Fibroblast of pulmonary artery (primary cell): ENCODE measurements around the gene ZNF165.
"Not testable (repeated sequence)": the region's sequence is repeated elsewhere in the genome, so short reads cannot be mapped to it uniquely, and the experiment has no call there.

ENCODE experiments used
- DNase-seq: peaks from one replicate; pipeline ENCODE4 v3.0.0-alpha.2; 2010; ENCODE audit warnings: low read depth
- H3K4me3 ChIP-seq: replicated peaks from 2 replicates; pipeline ENCODE4 v1.5.1; 2011; ENCODE audit warnings: low read depth, mild to moderate bottlenecking, control low read depth, low read length, moderate library complexity
- CTCF ChIP-seq: IDR thresholded peaks from 2 replicates; pipeline ENCODE4 v1.5.1; 2011; ENCODE audit warnings: mild to moderate bottlenecking, control low read depth, low read length, inconsistent platforms; ENCODE audit errors: missing control alignments

Gene ZNF165

DNA sequence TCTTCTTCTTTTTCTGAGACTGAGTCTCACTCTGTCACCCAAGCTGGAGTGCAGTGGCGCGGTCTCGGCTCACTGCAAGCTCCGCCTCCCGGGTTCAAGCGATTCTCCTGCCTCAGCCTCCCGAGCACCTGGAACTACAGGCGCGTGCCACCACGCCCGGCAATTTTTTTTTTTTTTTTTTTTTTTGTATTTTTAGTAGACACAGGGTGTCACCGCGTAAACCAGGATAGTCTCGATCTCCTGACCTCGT lies at the start of gene ZNF165:
TSS of gene ZNF165 (plus strand) at position 188 of the 250 bp plus-strand sequence. CDS start 4,913 bp downstream, outside the sequence.
- DNase-seq, result not testable (repeated sequence)
- peak within 1 kb of the TSS; percentile 94 for H3K4me3 ChIP-seq

DNA sequence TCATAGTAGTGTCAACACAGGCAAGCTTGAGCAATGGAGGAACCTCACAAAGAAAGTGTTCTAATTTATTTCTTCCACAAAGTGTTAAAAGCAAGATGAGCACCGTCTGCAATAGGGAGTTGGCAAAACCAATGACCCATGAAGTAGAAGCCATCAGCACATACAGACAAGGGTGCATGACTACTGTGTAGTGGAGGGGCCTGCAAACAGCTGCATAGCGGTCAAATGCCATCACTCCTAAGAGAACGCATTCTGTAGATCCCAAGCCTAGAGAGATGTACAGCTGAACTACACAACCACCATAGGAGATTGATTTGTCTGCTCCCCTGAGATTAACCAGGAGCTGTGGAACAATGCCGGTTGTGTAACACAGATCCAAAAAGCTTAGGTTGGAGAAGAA lies 26.8 kb upstream of the ZNF165 start:
- H3K4me3 ChIP-seq, result no peak overlapping the region
- no peak for TF ChIP-seq CTCF
- no peak for DNase-seq

DNA sequence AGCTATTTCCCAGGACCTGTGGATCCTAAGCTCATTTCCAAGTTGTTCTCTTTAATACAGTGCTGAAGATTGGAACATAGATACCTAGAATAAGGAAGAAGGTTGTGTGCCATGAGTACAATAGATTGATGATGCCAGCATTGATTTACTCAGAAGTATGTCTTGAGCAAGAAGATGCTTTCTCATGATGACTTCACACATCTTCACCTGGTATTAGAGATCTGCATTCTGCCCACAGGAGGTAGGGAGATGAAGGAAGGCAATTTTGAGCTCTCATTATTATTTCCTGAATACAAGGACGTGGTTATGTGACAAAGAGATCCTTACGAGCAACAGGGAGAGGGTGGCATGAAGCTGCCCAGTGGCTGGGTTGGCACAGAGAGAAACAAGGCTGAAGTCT lies 20.0 kb upstream of the ZNF165 start:
- H3K4me3 ChIP-seq, result no peak overlapping the region
- no peak for DNase-seq
- no peak for TF ChIP-seq CTCF

GRCh38 chr6:28064272-28064671 lies 16.1 kb upstream of the ZNF165 start:
- TF ChIP-seq CTCF, result no peak
- DNase-seq, result no peak
- no peak overlapping the region for H3K4me3 ChIP-seq

DNA sequence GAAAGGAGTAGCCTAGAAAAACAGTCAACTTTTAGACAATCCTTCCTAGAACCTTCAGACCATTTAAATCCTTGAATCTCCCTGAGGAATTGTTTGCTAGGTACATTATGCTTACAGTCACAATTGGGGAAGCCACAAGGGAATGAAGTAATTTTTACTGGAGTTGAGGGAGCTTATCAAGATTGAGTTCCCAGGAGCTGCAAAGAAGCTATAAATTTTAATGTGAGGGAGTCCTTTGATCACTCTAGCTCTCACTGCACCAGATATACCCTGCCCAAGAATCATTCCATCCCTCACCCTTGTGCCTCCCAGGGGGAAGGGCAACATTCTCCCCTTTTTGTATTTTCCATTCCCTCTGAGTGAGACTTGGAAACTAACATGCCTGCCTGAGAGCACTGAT lies 12.3 kb upstream of the ZNF165 start:
- no peak overlapping the region for H3K4me3 ChIP-seq
- no peak for TF ChIP-seq CTCF
- no peak for DNase-seq

DNA sequence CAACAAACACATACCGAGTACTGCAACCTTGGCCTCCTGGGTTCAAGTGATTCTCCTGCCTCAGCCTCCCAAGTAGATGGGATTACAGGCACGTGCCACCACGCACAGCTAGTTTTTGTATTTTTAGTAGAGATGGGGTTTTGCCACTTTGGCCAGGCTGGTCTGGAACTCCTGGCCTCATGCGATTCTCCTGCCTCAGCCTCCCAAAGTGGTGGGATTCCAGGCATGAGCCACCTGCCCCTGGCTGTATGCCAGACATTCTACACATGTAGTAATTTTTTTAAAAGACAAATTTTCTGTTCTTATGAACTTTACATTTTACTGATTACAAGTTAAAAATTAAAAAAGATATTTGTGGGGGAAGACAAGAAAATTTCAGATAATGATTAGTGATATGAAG lies 9.4 kb upstream of the ZNF165 start:
- DNase-seq, H3K4me3 ChIP-seq: not testable (repeated sequence)

- no peak for DNase-seq
- TF ChIP-seq CTCF, result no peak
- H3K4me3 ChIP-seq, result no peak overlapping the region
Observed at GRCh38 chr6:28078050-28078449, 2.3 kb upstream of the ZNF165 start.

- DNase-seq, result no peak
- no peak overlapping the region for H3K4me3 ChIP-seq
- TF ChIP-seq CTCF, result no peak
Observed at GRCh38 chr6:28078836-28079235, 1.5 kb upstream of the ZNF165 start.
